ENCODE data around the gene SCARF2.
"Not testable (repeated sequence)": the region's sequence is repeated elsewhere in the genome, so short reads cannot be mapped to it uniquely, and the experiment has no call there.

DNA sequence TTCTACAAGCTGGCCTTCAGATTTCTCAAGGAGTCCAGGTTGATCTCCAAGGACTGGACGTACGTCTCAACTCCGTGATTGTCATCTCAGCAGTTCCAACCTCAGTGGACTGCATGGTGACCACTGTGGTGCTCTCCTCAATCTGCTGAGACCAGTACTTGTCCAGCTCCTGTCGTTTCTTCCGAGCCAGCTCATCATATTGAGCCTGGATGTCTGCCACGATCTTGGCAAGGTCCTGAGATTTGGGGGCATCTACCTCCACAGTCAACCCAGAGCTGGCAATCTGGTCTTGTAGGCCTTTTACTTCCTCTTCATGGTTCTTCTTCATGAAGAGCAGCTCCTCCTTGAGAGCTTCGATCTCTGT is 45.5 kb upstream of the SCARF2 start:
- TF ChIP-seq POLR2AphosphoS5 (IDR thresholded peaks at IDR 0.05); TAF1 (IDR thresholded peaks at IDR 0.05; ENCODE audit: low read depth); MXI1 (conservative IDR thresholded peaks at IDR 0.05; ENCODE audit: poor library complexity, severe bottlenecking); EZH2 (IDR thresholded peaks at IDR 0.05; ENCODE audit: borderline replicate concordance, insufficient read depth, low read length, poor library complexity, severe bottlenecking); RAD21 (conservative IDR thresholded peaks at IDR 0.05); SMC3 (conservative IDR thresholded peaks at IDR 0.05; ENCODE audit: poor library complexity): not testable (repeated sequence)
- TF ChIP-seq, protein P1, sequence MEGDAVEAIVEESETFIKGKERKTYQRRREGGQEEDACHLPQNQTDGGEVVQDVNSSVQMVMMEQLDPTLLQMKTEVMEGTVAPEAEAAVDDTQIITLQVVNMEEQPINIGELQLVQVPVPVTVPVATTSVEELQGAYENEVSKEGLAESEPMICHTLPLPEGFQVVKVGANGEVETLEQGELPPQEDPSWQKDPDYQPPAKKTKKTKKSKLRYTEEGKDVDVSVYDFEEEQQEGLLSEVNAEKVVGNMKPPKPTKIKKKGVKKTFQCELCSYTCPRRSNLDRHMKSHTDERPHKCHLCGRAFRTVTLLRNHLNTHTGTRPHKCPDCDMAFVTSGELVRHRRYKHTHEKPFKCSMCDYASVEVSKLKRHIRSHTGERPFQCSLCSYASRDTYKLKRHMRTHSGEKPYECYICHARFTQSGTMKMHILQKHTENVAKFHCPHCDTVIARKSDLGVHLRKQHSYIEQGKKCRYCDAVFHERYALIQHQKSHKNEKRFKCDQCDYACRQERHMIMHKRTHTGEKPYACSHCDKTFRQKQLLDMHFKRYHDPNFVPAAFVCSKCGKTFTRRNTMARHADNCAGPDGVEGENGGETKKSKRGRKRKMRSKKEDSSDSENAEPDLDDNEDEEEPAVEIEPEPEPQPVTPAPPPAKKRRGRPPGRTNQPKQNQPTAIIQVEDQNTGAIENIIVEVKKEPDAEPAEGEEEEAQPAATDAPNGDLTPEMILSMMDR (IDR thresholded peaks at IDR 0.05; ENCODE audit: poor library complexity, severe bottlenecking): not testable (repeated sequence)
- TF ChIP-seq, protein P2, sequence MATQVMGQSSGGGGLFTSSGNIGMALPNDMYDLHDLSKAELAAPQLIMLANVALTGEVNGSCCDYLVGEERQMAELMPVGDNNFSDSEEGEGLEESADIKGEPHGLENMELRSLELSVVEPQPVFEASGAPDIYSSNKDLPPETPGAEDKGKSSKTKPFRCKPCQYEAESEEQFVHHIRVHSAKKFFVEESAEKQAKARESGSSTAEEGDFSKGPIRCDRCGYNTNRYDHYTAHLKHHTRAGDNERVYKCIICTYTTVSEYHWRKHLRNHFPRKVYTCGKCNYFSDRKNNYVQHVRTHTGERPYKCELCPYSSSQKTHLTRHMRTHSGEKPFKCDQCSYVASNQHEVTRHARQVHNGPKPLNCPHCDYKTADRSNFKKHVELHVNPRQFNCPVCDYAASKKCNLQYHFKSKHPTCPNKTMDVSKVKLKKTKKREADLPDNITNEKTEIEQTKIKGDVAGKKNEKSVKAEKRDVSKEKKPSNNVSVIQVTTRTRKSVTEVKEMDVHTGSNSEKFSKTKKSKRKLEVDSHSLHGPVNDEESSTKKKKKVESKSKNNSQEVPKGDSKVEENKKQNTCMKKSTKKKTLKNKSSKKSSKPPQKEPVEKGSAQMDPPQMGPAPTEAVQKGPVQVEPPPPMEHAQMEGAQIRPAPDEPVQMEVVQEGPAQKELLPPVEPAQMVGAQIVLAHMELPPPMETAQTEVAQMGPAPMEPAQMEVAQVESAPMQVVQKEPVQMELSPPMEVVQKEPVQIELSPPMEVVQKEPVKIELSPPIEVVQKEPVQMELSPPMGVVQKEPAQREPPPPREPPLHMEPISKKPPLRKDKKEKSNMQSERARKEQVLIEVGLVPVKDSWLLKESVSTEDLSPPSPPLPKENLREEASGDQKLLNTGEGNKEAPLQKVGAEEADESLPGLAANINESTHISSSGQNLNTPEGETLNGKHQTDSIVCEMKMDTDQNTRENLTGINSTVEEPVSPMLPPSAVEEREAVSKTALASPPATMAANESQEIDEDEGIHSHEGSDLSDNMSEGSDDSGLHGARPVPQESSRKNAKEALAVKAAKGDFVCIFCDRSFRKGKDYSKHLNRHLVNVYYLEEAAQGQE (IDR thresholded peaks at IDR 0.05; ENCODE audit: borderline replicate concordance): not testable (repeated sequence)

All from neural cell (in vitro differentiated cells).